GM12872 (cell line): ENCODE results near the gene CNTN2.

Experiments used
- CTCF ChIP-seq: IDR thresholded peaks from 3 replicates; pipeline ENCODE4 v1.5.1; 2011; ENCODE audit warnings: low read depth, mild to moderate bottlenecking, low read length, moderate library complexity; ENCODE audit not compliant: insufficient read depth

CNTN2 gene

GRCh38 chr1:205124726-205125125 lies 81.7 kb downstream of the CNTN2 start:
- TF ChIP-seq CTCF = no peak

- TF ChIP-seq CTCF = no peak
Measured at GRCh38 chr1:205127646-205128045, 84.6 kb downstream of the CNTN2 start.
